Activated CD4-positive, alpha-beta T cell treated with anti-CD3 and anti-CD28 coated beads, Interleukin-2, amount 50 U/mL, for 24 hours (primary cell): ENCODE data around the gene FAM219A.
A peak's percentile ranks its signal among the peaks of the same experiment; 100 is the strongest.

Experiments used
- DNase-seq, 2 donors: peaks; one replicate each; pipeline ENCODE4 v3.0.0-alpha.2; 2020; ENCODE audit warnings: low read depth in 1 of 2, low spot score in 1 of 2

FAM219A gene, protein sequence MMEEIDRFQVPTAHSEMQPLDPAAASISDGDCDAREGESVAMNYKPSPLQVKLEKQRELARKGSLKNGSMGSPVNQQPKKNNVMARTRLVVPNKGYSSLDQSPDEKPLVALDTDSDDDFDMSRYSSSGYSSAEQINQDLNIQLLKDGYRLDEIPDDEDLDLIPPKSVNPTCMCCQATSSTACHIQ

DNA sequence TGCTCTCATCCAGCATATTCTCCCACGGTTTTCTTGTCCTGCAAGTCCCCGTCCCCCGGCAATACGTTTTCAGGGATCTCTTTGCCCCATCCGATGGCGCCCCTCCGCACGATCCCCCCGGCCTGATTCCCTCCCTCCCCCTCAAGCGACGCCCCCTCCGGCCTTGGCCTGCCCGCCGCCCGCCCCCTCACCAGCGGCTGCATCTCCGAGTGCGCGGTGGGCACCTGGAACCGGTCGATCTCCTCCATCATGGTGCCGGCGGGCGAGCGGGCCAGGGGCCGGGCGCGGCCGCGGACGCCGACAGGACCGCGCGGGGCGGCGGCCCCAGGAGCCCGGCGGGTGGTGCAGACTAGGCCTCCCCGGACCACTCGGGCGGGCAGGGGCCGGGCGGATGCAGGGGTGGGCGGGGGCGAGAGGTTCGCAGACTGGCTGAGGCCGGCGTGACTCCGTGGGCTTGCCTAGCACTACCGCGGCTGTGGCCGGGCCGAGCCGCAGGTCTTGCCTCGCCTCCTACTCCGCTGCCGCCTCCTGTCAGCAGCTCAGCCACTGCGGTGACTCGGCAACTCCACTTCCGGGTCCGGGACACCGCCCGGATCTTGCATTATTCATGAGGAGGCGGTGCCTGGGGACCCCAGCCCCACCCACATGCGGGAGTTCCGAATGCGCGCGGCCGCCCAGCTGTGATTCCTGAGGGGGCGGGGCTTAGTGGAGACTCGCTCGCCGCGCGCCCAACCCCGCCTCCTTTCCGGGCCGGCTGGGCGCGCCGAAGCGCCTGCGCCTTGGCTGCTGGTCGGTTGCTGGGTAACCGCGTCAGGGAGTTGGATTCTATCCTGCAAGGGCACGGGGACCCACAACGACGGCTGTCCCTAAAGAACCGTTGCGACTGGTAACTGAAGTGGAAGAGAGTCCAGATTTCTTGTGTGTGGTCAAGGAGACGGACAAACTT is at the start of gene FAM219A, which contains the start of gene DNAI1:
FAM219A (minus strand) TSS at position 558 of the 946 bp plus-strand sequence; CDS start at position 251, 307 bp downstream.
DNAI1 (plus strand) TSS at position 793 of the 946 bp plus-strand sequence. CDS start 201 bp downstream, outside the sequence.
- peak; percentile 96 to 99 for DNase-seq

DNA sequence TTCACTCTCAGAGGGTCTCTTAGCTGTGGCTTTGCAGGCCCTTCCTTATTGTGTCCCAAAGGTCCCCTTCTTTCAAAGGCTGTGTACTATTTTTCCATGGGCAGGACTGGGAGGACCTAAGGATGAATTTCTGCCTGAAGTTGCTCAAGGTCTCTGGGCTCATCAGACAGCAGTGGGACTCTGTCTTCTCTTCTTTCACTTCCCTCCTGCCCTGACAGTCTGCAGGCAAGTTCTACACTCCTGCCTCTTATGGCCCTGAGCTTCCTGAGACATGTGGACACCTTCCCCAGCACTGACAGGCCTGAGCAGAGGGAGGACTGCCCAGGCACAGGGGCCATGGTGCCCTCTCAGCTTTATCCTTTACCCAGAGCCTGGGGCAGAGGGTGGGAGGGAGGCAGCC is 49.6 kb upstream of the FAM219A start:
- DNase-seq, result no peak

DNA sequence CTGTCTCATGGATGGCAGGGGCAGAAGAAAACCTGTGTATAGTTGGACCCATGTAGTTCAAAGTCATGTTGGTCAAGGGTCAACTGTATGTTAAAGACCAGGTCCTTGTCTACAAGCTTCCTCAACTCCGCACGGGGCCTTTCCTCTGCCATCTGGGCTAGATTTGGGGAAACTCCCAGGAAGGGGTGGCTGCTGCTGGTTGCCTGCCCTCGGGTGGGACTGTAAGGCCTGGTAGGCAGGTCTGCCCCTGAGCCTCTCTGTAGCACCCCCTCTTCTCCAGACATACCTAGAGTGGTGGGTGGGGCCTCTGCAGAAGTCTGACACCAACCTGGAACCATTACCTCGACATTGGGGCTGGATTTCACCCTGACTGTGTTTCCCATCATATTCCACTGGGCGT is 49.2 kb upstream of the FAM219A start:
- no peak for DNase-seq

DNA sequence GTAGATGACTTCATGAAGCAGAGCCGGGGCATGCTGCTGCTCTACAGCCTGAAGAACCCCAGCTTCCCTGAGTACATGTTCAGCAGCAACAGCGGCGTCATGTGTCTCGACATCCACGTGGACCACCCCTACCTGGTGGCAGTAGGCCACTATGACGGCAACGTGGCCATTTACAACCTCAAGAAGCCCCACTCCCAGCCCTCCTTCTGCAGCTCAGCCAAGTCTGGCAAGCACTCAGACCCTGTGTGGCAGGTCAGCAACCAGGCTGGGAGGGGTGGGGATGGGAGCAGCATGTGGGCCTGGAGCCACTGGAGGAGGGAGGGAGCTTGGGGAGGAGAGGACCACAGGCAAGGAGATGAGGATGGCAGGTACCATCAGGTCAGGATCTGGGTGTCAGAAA is 48.3 kb upstream of the FAM219A start:
- DNase-seq, result no peak

DNA sequence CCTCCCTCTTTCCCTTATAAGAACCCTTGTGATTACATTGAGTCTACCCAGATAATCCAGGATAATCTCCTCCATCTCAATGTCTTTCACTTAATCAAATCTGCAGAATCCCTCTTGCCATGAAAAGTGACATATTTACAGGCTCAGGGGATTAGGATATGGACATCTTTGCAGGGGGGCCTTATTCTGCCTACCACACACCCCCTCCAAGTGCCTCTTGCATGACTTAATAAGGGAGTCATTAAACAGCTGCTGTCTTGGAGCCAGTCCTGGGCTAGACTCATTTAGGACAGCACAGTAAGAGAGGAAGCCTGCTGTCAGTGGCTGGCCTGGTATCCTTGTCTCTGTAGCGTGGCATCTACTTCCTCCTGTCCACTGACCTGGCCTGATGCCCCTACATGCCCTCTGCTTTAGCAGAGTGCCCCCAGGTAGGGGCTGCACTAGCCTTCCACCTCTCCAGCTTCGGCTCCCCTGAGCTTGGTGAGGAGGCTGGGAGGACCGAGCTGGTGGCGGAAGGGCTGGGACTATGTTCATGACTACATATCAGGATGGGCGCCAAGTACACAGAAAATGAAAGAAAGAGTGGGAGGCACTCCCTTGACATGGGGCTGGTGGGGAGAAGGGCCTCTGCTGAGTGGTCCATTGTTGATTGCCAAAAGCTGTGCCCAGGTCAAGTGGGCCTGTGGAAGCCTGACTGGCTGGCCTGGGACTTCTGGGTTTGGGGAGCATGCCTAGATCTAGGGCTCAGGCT is 47.2 kb upstream of the FAM219A start:
- DNase-seq, result no peak

DNA sequence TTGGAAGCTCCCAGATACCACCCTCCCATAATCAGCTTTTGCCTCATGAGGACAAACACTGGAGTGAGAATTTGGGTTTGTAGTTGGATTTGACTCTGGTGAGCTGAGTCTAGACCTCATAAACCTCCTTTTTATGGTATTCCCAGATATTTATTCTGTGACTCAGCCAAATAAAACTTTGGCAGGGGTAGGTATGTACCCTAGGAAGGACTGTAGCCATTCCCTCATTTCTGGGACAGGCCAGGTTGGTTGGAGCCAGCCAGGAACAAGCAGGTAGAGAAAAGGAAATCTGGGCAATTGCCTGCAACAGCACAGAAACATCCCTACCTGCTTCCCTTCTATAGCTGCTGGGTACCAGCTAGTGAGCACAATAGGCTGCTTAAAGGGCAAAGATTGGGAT is 45.0 kb upstream of the FAM219A start:
- DNase-seq, result no peak

DNA sequence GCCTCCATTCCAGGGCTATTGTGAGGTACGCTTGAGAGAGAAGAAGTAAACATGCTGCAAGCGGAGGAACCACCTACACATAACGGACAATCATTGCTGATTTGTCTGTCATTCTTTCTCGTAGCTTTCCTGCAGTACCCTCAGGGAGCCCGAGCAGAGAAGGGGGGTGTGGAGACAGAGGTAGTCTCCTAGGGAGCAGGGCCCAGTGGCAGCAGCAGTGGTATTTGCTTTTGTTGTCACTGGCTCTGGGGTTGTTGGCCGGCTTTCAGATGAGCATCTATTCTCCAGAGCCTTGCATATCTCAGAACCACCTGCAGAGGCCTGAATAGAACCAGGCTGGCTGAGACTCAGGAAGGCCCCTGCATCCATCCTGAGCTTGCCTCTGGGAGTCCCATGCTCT is 44.5 kb upstream of the FAM219A start:
- DNase-seq, result no peak

DNA sequence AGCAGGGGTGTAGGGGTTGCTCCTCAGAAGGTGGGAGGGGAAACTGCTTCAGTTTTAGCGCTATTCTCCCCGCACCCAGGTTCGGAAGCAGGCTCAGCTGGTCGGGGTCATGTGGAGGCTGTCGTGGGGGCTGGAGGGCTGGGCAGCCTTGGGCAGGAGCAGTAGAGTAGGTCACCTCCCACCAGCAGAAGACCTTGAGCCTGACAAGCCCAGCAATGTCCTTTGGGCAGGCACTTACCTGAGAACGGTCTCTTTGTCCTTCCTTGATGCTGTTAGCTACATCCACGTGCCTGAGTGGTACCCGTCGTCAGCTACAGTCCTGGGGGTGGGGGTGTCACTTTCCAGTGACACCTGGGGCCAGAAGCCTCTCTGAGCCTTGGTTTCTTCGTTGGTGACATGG is 44.1 kb upstream of the FAM219A start:
- DNase-seq, result no peak

DNA sequence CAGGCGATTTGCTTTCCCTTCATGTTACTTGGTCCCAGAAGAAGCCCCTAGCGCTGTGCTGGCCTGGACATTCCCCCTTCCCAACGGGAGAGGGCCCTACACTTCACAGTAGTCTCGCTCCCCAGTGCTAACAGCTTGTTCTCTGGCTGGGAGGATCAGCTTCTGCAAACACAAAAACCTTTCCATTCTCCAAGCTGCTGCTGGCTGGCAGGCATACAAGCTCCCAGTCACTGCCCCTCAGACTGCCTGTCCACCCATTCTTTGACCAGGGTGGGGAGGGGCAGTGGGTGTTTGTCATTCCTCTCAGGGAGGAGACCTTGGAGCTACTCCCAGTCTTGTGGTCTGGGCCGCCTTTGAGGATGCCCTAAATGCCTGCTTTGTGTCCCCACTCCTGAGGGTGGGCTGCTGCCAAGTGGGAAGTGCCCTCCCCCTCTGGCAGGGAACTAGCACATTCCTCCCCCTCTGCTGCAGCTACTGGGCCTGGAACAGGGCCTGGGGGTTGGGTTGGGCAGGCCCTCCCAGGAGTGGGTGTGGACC is 43.6 kb upstream of the FAM219A start:
- no peak for DNase-seq

DNA sequence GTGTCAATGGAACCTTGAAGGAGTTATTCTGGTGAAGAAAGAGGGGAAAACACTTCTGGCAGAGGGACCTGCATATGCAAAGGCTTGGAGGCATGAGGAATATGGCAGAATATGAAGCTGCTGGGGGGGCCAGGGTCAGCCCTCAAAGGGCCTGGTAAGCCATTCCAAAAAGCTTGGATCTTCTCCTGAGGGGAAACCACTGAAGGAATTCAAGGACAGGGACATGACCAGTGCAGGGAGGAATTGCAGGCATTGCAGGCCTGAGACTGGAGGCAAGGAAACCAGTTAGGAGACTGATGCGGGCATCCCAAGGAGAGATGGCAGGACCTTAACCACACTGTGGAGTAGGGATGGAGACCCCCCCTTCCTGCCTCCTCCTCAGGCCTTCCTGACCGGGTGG is 43.0 kb upstream of the FAM219A start:
- DNase-seq, result no peak

DNA sequence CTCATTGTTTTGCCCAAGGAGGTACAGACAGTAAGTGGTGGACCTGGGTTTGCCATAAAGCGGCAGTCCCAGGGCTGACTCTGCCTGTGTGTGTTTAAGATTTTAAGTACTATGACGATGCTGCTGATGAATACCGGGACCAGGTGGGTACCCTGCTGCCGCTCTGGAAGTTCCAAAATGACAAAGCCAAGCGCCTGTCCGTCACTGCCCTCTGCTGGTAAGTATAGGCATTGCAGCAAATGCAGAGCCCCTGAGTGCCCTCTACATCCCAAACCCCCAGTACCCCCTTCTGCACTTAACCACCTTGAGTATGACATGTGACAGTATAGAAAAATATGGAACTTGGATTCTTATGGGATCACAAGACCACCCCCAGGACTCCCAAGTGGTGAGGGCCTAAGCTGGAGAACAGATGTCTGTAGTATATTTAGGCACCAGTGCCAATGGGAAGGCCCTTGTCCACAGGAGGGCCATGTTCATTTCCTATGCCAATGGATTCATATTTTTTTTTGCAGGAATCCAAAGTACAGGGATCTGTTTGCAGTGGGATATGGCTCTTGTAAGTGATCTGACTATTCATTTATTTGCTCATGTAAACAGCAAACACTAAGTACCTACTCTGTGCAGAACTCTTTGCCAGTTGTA is 42.4 kb upstream of the FAM219A start:
- peak; percentile 65 to 80 for DNase-seq

DNA sequence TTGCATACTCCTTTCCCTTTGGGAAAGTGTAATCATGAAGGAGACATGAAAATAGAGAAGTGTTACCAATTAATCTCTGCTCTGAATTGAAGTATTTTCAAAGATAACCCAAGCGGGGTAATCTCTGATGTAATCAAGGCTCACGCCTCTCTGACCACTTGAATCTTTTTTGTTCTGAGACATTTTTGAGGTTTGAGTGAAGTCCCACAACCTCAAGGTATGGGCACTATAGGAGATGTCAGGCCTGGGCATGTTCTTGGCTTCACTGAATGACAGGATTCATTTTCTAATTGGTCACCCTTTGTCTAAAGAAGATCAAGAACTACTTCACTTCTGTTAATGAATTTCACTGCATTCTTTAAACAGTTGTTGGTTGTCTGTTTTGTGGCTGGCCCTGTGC is 40.7 kb upstream of the FAM219A start:
- no peak for DNase-seq

DNA sequence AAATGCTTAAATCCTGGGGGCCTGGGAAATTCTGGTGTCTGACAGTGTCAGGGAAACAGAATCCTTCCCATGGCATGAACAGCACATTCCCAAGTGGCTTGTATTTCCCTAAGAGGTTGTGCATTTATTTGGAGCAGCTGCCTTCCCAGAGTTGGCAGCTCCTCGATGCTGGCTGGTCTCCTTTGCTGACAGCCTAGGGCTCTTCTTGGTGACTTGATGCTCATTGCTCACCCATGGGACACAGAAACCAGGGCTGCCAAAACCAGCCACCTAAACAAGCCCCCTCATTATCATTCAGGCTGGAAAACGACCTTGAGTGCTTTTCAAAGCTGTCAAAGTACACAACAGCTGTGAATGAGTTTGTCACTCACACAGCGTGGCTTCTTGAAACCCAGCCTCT is 40.2 kb upstream of the FAM219A start:
- DNase-seq, result no peak

DNA sequence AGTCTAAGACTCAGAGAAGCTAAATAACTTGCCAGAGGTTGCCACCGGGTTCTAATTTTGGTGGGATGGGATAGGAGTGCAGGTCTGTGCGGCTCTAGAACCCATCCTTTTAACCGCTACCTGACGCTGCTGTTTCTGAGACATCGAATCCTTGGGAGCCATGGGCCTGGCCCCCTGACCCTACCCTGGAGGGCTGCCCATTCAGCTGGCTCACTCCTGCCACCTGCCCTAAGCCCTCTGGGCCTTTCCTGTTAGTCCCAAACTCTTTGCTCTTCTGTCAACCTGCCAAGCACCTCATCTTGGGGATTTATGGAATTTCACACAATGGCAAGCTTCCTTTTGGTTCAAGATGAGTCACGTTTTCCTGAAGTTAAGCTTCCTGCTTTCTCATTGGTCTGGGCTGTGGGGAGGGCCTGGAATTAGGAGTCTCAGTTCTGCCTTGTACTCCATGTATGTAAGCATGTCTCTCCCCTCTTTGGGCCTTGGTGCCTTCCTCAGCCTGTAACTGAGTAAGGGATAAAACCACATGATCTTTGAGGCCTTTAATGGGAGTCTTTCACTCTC is 37.9 kb upstream of the FAM219A start:
- DNase-seq, result no peak

DNA sequence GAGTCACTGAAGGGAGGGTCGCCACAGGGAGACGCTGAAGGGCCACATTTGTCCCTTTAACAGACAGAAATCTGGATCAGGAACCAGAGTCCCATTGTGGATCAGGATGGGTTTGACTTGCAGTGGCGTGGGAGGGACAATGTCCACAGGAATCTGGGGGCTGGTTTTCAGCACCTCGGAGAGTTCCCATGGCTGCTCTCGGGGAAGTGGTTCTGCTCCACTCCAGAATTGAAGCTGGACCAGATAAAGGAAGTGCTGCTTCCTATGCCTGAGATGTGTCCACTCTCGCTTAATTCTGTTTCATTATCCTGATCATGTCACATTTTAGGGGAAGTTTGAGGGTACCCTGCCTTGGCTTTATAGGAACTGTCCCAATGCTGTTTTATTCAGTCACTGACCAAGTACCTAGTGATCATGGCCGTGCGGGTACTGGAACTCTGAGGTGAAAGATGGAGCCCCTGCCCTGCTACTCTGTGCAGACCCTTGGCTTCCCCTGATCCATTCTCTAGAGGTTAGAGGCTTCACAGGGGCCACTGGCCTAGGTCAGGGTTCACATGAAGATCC is 35.7 kb upstream of the FAM219A start:
- DNase-seq, result peak in 1 of 2 donors; percentile 4

DNA sequence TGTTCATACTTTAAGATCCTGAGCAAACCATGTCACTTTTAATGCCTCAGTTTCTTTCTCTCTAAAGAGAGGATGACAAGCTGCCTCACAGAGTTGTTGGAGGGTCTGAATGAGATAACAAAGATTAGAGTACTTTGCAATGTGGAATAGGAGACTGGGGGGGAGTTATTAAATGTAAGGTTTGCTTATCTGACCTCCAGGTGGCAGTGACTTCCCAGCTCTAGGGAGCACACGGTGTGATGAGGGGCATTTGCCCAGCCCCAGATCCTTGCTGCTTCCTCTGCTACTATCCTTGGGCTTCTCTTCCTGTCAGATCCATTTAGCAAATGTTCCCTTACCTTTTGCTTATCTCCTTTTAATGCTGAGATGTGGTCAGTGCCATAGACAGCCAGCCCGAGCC is 33.7 kb upstream of the FAM219A start:
- DNase-seq, result no peak

DNA sequence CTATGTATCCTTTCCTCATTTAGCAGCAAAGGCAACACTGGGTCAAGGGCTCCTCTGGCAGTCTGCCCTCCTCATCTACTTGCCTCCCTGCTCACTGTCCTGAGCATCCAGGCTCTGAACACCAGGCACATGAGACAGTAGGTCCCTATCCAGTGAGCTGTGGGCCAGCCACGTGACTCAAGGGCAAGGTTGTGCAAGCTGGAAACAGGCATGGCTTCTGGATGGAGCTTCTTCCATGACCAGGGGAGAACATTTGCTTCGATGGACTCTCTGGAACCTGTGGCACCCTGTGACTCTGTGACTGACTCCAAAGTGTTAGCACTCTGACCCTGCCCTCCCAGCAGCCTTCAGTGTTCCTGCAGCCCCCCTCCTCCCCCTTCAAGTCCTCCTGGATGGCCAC is 33.2 kb upstream of the FAM219A start:
- DNase-seq, result no peak

DNA sequence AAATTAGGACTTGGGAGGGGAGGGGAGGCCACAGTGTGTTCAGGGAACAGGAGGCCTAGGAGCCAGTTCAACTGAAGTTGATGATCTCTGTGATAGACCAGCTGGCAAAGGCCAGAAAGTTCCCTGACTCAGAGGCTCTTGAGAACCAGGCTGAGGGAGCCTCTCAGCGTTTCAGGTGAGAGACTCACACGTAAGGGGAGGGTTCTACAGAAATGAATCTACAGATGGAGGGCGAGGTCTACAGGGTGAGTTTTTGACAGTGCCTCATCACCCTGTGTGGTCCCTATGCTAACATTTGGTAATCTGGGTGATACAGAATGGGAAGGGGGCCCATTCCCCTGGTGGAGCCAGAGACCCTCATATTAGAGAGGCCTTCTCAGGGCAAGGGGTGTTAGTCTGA is 32.4 kb upstream of the FAM219A start:
- no peak for DNase-seq

DNA sequence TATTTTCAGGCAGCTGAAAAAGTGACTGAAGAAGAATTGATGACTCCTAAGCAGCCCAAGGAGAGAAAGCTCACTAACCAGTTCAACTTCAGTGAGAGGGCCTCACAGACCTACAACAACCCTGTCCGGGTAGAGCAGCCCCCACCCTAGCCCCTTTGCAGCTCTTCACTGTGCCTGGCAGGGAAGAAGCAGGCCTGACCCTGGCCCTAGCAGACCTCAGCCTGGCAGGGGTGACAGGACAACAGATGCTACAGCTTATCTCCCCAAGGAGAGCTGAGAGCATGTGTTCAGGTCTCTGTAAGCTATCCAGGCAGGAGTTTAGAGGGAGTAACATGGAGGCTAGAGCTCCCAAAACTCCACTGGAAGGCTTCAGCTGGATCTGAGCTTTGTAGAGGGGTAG is 32.0 kb upstream of the FAM219A start:
- no peak for DNase-seq

DNA sequence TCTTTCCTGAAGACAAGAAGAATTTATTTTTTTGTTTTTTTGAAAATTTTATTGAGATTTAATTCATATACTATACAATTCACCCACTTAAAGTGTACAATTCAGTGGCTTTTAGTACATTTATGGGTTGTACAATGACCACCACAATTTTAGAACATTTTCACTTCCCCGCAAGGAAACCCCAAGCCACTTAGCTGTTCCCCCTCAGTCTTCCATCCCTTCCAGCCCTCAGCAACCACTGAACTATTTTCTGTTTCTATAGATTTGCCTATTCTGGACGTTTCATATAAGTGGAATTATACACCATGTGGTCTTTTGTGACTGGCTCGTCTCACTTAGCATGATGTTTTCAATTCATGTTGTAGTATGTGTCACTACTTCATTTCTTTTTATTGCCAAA is 28.2 kb upstream of the FAM219A start:
- DNase-seq, result no peak
